K562 (cell line): ENCODE results near the gene TECPR2. TPM values are rescaled to one million over a fixed set of nuclear protein-coding genes. Genes with fewer than 3 reads are reported as not detected.

Experiments
- BCOR ChIP-seq: fragments of 450-650 bp; IDR thresholded peaks from 2 replicates; pipeline ENCODE4 v1.6.1; 2016
- CBFB ChIP-seq: sonication (generic); formaldehyde crosslinking; IDR thresholded peaks from 2 replicates; pipeline ENCODE4 v1.4.0; 2020; ENCODE audit warnings: mild to moderate bottlenecking, missing genetic modification reagents
- CREB5 ChIP-seq: fragments of 250-450 bp; sonication (Bioruptor Pico); IDR thresholded peaks from 2 replicates; pipeline ENCODE4 v1.5.0; 2020; ENCODE audit warnings: mild to moderate bottlenecking
- FIP1L1 ChIP-seq: fragments of 200-400 bp; formaldehyde crosslinking; IDR thresholded peaks from 2 replicates; pipeline ENCODE4 v1.6.1; 2018; ENCODE audit warnings: mild to moderate bottlenecking, low read depth, low read length; ENCODE audit not compliant: poor library complexity, severe bottlenecking
- FOXM1 ChIP-seq, 2 experiments: fragments of 450-650 bp in 1 of 2; sonication (generic) in 1 of 2; formaldehyde crosslinking in 1 of 2; IDR thresholded peaks; 2 replicates each; pipeline versions ENCODE4 v1.6.1 to v1.9.0; 2017 to 2022; ENCODE audit warnings: low read depth in 2 of 2, mild to moderate bottlenecking in 2 of 2, missing genetic modification reagents in 1 of 2, moderate library complexity in 1 of 2
- GABPA ChIP-seq: fragments of 200-800 bp; sonication (Bioruptor generic); conservative IDR thresholded peaks from 2 replicates; pipeline ENCODE4 v1.6.1; 2016; ENCODE audit warnings: low read depth, missing genetic modification characterization, missing compliant biosample characterization
- KDM1A ChIP-seq, 2 experiments: fragments of 450-650 bp; IDR thresholded peaks; 2 replicates each; pipeline ENCODE4 v1.6.1; 2016; ENCODE audit warnings: mild to moderate bottlenecking in 2 of 2
- POU5F1 ChIP-seq: fragments of 150-350 bp; IDR thresholded peaks from 2 replicates; pipeline ENCODE4 v1.6.1; 2014; ENCODE audit warnings: borderline replicate concordance, low read length, low read depth, mild to moderate bottlenecking; ENCODE audit not compliant: partially characterized antibody
- RBM25 ChIP-seq: fragments of 200-400 bp; formaldehyde crosslinking; IDR thresholded peaks from 2 replicates; pipeline ENCODE4 v1.6.1; 2018; ENCODE audit warnings: low read length, low read depth, moderate library complexity; ENCODE audit not compliant: severe bottlenecking
- SMAD4 ChIP-seq: fragments of 250-450 bp; sonication (Bioruptor Pico); conservative IDR thresholded peaks from 2 replicates; pipeline ENCODE4 v1.8.0; 2021; ENCODE audit warnings: inconsistent platforms, mild to moderate bottlenecking, moderate library complexity
- ZFX ChIP-seq: sonication (generic); formaldehyde crosslinking; IDR thresholded peaks from 2 replicates; pipeline ENCODE4 v1.8.0; 2022; ENCODE audit warnings: mild to moderate bottlenecking, missing genetic modification reagents, moderate library complexity
- ZNF184 ChIP-seq: sonication (generic); formaldehyde crosslinking; IDR thresholded peaks from 2 replicates; pipeline ENCODE4 v1.5.0; 2020; ENCODE audit warnings: missing genetic modification reagents
- ZNF551 ChIP-seq: fragments of 250-450 bp; sonication (Bioruptor Pico); IDR thresholded peaks from 2 replicates; pipeline ENCODE4 v1.5.0; 2021; ENCODE audit warnings: mild to moderate bottlenecking, moderate library complexity
- ZNF639 ChIP-seq, 2 experiments: fragments of 200-800 bp in 1 of 2; sonication (Bioruptor generic) in 1 of 2; sonication (generic) in 1 of 2; formaldehyde crosslinking in 1 of 2; IDR thresholded peaks in 1 of 2; conservative IDR thresholded peaks in 1 of 2; 2 replicates each; pipeline versions ENCODE4 v1.5.0 to v1.6.1; 2016 to 2020; ENCODE audit warnings: missing compliant biosample characterization in 1 of 2, missing genetic modification characterization in 1 of 2, missing genetic modification reagents in 1 of 2
- ZSCAN29 ChIP-seq: fragments of 450-650 bp; IDR thresholded peaks from 2 replicates; pipeline ENCODE4 v1.6.1; 2017
- polyA plus RNA-seq, 8 experiments: library from polyadenylated mRNA; depleted of rRNA in 4 of 8; stranded (reverse) in 5 of 8; unstranded in 3 of 8; fragments of >200 nt; fragmentation: Nextera tagmentation in 2 of 8; fragmentation: Illumina TruSeq in 1 of 8; extraction: Ambion mirVana in 2 of 8; extraction: Trizol in 1 of 8; gene quantifications; 2 replicates each; pipeline versions ENCODE4 v1.2.1 to v1.2.3, GENCODE V29; 2011 to 2014; ENCODE audit warnings: inconsistent platforms in 1 of 8, missing spikeins in 1 of 8
- total RNA-seq, 7 experiments: library from RNA; depleted of rRNA in 6 of 7; stranded (reverse); fragments of >200 nt in 6 of 7; fragmentation: Illumina TruSeq in 2 of 7; extraction: Trizol in 2 of 7; gene quantifications; 2 replicates each; pipeline versions ENCODE4 v1.2.1 to v1.2.3, GENCODE V29; 2011 to 2021; ENCODE audit warnings: low replicate concordance in 1 of 7

The TECPR2 gene
- total and polyA plus RNA-seq, 9 of the 15 experiments (the other 6 are each of a cell fraction or from before 2014, with no cell fraction given) = 0.04 to 3.0 (median 0.83) TPM

- TF ChIP-seq ZNF639 (CRISPR knock-in tag; conservative IDR thresholded peaks at IDR 0.05 in 1 of 2, IDR thresholded peaks at IDR 0.05 in 1 of 2) = no peak
- 0 out of 4 replicates have a peak, but pooled peaks of 1 of the 2 experiments have one; percentile 11 for TF ChIP-seq KDM1A (IDR thresholded peaks at IDR 0.05)
- no peak for TF ChIP-seq FIP1L1
- TF ChIP-seq CBFB (CRISPR knock-in tag) = no peak
- TF ChIP-seq FOXM1 (IDR thresholded peaks at IDR 0.05; ENCODE audit: low read depth) = no peak
- no peak for TF ChIP-seq FOXM1 (CRISPR knock-in tag; IDR thresholded peaks at IDR 0.05; ENCODE audit: low read depth)
- TF ChIP-seq CREB5 (CRISPR knock-in tag) = no peak
- TF ChIP-seq GABPA (tag) = no peak
- TF ChIP-seq BCOR = peak; percentile 29; the same call in 1 of the 2 replicates
- TF ChIP-seq SMAD4 = no peak
- TF ChIP-seq ZNF184 = no peak
- TF ChIP-seq POU5F1 = no peak
- no peak for TF ChIP-seq ZFX (CRISPR knock-in tag)
- peak; percentile 52 for TF ChIP-seq RBM25
- no peak for TF ChIP-seq ZSCAN29
- TF ChIP-seq ZNF551 (CRISPR knock-in tag) = no peak
Observed at GRCh38 chr14:102360388-102360787, 2.4 kb upstream of the TECPR2 start (continued).
